ENCODE data around the gene BTBD16.

DNA sequence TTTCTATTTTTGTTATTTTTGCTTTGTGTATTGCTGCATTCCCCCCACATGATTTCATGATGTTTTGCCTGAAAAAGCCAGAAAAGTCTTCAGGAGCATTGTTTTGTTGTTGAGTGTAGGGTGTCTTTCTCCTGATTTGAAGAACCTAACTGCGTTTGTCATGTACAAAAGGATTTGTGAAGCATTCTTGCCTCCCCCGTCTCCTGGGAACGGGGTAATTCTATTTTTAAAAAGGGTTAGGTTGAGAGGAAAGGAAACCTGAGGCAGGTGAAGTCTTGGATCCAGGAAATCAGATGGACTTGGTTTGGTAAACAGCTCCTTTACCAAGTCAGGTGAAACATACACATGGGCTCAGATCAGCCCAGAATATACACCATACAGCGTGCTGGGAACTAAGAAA is 26.0 kb upstream of the BTBD16 start:
- TF ChIP-seq CTCF (IDR thresholded peaks at IDR 0.05) (no peak), POLR2A (IDR thresholded peaks at IDR 0.05) (no peak), POLR2AphosphoS5 (IDR thresholded peaks at IDR 0.05) (no peak), EP300 (IDR thresholded peaks at IDR 0.05) (no peak)

All from sigmoid colon (tissue), 4 donors.